ENCODE data around the gene IL26.
"Not testable (repeated sequence)": the region's sequence is repeated elsewhere in the genome, so short reads cannot be mapped to it uniquely, and the experiment has no call there.

IL26 gene

DNA sequence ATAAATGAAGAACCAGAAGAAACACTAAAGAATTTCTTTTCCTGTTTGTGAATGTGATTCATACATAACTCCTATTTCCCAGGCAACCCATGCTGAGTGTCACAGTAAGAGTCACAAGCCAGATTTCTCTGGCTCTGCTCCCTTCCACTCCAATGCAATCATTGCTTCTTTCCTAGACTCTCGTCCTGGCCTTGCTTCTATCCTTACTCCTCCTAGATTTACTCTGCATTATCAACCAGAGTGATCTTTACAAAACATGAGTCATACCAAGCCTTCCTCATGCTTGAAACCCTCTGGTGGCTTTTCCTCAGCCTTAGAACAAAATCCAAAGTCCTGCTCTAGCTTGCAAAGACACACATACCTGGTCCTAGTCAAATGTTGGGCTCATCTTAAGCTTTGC, 14.5 kb upstream of the IL26 start:
- no peak for DNase-seq (ENCODE audit: low read depth in 2 of 2)

DNA sequence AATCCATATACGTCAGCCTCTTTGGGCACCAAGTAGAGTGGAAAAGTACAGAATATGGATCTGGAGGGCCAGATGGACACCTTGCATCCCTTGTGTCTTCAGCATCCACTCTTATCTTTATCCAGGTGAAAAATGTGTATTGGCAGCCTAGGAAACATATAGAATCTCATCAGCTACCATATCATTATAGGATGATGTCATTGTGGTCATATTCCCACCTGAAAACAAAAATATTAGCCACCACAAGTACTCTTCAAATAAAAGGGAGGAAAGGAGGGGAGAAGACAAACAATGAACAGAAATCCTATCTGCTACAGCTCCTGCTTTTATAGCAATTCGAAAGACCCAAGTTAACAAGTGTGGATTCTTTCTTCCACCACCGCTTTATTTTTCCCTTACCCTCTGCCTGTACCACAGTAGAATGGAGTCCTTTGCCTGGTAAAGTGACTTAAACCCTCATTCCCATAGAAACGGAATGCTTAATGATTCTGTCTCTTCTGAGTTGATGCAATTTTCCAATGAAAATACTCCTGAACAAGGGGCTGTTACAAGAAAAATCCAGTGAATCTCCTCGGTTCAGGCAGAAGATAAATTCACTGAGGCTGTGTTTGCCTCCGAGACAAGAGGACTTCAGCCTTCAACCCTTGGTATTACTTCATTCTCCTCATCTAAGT, 13.8 kb upstream of the IL26 start:
- DNase-seq (ENCODE audit: low read depth in 2 of 2) = no peak

DNA sequence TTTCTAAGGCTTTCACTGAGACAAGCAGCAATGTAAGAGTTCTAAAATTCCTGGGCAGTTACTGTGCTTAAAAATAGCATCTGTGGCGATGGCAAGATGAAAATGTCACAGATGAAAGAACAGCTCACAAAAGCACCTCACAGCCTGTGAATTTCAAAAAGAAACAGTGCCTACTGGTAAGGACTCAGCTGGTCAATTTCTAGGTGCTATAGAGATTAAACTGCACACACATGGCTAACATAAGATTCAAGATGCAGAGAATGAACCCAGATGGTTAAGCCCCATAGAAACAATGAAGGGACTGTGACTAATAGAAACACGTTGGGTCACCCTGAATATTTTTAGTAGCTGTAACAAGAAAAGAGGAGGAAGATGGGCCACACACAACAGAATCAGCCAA, 12.0 kb upstream of the IL26 start:
- no peak for DNase-seq (ENCODE audit: low read depth in 2 of 2)

DNA sequence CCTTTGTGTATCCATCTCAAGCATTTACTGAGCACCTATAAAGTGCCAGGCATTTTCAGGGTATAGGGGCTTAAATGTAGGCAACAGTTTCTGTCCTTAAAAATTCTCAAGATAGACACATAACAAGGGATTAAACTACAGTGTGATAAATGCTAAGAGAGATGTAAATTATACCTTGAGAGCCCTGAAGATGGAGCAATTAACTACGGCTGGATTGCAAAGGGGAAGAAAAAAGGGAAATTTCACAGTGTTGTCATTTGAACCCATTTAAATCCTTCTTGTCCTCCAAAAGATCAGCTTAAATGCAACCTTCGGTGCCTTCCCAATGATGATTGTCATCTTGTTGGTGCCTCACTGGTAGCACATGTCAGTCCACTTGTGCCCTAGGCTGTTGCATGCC, 11.5 kb upstream of the IL26 start:
- no peak for DNase-seq (ENCODE audit: low read depth in 2 of 2)

DNA sequence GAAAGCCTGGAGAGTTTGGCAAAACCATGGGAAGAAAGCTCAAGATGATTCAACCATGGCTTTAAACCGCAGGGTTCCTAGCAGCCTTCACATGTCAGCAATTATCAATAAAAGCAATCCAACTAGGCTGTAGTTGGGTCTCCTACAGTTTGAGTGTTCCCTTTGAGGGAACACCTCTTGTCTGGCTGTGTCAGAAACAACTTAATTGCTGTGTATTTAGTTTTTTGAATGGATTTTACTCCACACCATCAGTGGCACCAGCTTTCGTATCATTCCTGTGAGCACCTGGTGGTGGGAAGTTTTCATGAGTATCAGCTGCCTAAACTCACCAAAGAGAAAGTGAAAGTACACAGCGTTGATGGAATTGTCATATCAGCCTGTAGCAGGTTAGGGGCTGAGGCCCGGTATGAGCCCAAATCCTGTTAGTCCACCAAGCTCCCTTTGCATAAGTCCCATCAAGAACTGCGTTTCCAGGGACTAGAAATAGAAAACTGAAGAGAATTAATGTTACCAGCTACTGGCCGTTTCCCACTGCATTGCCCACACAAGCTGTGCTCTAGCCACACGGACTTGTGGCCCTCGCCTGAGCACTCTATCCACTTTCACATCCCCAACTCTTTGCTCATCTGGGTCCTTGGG, 10.9 kb upstream of the IL26 start:
- peak in 1 of 2 donors; percentile 40 for DNase-seq (ENCODE audit: low read depth in 2 of 2)

DNA sequence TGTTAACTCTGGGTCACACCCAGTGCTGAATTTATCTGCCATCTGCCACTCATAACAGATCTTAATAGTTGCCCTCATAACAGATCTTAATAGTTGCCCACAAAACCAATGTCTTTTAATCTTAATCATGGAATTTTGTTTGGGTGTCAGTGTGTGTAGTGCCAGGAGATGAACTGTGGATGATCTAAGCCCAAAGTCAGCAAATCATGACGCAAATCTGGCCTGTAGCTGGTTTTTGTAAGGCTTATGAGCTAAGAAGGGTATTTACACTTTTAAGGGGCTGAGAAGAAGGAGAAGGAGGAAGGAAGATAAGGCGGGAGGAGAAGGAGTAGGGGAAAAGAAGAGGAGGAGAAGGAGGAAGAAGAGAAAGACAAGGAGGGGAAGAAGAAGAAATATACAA, 10.0 kb upstream of the IL26 start:
- DNase-seq (ENCODE audit: low read depth in 2 of 2) = no peak

DNA sequence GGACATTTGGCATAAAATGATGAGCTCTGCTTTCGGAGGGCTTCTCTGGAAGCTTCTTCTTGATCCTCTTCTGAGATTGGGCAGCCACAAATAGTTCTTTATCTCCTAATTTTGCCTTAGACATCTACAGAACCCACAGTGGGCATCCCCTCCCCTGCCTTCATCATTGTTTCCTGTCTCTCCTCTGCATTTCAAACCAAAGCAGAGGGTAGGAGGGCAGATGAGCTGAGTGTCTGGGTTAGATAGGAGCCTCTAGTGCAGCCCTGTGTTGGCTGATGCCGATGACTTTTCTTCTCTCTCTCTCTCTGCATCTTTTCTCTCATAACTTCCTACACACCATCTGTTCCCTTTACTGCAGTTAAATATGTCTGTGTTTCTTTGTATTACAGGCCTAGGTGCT, 8.5 kb upstream of the IL26 start:
- DNase-seq (ENCODE audit: low read depth in 2 of 2) = no peak

DNA sequence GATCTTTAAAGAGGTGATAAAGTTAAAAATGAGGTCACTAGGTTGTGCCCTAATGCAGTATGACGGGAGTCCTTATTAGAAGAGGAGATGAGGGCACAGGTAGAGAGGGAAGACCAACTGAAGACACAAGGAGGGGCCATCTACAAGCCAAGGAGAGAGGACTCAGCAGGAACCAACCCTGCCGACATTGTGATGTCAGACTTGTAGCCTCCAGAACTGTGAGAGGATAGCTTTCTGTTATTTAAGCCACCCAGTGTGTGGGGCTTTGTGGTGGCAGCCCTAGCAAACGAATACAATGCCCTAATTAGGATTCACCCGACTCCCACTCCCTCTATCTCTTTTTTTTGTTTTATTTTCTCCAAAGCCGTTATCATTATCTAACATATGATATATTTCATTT, 7.9 kb upstream of the IL26 start:
- no peak for DNase-seq (ENCODE audit: low read depth in 2 of 2)

DNA sequence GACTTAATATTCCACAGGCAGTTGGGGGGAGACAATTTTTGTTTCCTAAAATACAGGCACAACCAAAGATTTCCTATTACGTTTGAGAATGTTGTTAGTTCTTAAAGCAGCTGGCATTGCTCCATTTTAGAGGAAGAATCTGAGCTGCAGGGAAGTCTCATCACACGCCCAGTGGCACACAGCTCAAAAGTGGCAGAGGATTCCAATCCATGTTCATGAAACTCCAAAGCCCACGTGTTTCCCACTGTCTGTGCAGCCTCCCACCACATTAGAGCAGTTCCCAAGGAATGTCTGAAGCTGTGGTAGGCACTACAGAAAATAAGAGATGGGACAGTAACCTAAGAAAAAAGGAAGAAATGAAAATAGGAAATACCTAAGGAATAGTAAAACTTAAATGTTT, 6.1 kb upstream of the IL26 start:
- no peak for DNase-seq (ENCODE audit: low read depth in 2 of 2)

DNA sequence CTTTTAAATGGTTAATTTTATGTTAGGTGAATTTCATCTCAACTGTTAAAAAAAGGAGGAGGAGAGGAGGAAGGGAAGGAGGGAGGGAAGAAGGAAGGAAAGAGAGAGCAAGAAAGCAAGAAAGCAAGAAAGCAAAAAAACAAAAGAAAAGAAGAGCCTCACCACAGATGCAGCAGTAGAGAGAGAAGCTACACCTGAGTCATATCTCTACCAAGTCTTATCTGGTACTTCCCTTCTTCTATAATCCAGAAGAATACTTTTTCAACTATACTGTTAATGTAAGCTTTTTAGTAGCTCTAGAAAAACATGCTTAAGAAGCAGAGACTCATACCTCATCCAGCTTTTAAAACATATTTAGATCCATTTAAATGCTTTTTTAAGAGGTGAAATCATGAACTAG, 5.6 kb upstream of the IL26 start:
- no peak for DNase-seq (ENCODE audit: low read depth in 2 of 2)

DNA sequence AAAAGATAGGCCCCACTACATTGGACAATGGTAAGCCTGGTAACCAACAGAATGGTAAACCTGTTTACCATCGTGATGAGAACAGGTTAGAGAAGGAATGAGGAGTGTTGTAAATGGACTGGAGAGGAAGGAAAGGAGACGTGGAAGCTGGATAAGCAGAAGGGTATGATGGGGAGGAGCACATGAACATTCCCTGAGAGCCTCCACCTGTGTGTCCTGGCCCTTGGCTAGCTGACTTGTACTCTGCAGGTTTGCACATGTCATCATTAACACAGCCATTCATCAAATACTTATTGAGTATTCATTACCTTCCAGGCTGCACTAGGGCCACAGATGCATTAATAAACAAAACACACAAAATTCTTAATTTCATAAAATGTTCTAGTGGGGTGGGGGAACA, 4.3 kb upstream of the IL26 start:
- DNase-seq (ENCODE audit: low read depth in 2 of 2) = no peak

DNA sequence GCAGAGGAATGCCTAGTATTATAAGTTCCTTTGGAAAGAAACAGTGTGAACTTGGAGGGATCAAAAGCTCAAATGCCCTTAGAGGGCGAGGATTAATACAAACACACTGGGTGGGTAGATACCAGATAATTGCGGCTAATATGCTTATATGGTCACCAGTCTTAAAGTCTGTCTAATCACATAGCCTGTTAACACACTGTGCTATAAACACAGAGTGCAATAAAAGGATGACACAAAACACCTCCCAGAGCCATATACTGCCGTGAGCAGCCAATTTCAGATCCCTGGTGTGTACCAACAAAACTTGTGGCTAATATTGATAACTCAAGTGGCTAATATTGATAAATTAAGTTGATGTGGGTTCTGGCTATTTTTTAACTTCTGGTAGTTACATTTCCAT, 1.7 kb upstream of the IL26 start:
- DNase-seq (ENCODE audit: low read depth in 2 of 2) = no peak

DNA sequence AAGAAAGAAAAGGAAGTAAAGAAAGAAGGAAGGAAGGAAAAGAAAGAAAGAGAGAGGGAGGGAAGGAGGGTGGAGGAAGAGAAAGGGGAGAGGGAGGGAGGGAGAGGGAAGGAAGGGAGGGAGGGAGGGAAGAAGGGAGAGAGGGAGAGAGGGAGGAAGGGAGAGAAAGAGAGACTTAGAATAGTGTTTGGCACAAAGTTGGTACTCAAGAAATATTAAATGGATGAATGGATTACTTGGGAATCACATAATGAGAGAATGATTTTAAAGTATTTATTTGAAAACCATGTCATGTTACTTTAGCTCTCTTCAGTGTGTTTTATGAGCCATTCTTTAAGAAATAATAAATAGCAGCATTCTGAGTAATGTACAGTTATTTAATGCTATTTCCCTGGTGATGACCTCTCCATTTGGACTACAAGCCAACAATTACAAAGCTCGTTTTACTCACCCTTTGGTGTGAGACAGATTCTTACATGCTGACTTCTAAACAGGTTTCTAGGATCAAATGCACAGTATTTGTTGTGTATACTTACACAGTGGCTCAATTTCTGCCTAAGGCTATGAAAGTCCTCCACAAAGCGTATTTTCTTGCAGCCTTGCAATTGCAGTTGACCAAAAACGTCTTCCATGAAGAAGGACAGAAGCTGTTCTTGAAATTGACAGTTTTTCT, 861 bp downstream of the IL26 start:
- DNase-seq (ENCODE audit: low read depth in 2 of 2) = no peak

DNA sequence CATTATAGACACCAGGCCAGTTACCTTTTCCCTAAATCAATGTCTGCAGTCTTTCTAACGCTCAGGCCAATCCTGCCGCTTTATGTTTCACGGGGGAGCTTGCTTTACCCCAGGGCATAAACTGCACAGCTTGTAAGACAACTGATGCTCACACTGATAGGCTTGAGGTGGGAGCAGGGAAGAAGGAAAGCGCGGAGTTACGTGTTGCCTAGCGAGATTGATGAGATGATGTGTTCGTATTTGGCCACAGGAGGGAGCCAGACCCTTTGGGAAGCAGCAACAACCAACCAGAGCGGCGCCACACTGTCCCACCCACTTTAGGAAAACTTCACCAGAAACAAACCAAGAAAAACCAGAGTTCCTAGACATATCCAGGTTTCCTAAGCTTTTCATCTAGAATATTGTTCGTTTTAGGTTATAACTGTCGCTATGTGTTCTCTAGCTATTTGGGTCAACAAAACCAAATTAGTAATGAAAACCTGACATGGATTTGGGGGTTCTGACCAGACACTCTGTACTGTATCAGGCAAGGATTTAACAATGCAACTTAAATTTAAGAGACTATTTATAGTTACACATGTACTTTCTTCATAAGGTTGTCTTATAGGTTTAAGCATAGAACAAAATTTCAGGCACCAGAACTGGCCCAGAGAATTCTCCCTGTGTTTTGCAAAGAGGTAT, 2.4 kb downstream of the IL26 start:
- DNase-seq (ENCODE audit: low read depth in 2 of 2) = peak; percentile 42 to 65

DNA sequence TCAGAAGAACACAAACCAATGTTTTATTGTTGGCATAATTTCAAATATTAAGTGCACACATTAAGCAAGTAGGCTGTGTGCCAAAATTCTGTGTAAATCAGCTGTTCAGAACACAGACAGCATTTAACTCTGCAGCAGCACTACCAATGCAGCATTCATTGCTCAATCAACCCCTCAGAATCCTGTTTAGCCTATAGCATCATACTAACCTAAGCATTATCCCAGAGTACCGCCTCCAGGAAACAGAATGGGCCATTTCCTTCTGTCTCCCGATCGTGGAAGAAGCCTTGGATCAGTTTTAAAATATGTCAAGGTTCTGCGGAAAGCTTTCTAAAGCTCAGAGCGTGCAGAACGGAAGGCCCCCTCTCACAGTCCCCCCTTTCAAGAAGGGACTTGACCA, 3.3 kb downstream of the IL26 start:
- no peak for DNase-seq (ENCODE audit: low read depth in 2 of 2)

DNA sequence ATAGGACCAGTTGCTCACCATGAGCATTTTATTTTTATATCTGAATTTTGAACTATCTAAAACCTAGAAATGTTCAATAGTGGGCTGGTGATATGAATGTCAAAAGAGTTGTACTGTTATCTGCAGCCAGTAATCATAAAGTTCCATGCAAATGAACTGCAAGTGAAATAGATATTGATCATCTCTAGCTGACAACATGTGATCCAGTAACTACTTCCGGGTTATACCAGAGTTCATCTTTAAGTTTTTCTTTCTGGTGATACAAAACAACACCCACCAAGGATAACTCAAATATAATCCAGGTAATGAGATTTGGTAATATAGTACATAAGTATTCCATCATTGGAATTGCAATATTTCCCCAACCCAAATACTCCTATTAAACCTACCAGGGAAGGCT, 4.1 kb downstream of the IL26 start:
- DNase-seq (ENCODE audit: low read depth in 2 of 2) = no peak

DNA sequence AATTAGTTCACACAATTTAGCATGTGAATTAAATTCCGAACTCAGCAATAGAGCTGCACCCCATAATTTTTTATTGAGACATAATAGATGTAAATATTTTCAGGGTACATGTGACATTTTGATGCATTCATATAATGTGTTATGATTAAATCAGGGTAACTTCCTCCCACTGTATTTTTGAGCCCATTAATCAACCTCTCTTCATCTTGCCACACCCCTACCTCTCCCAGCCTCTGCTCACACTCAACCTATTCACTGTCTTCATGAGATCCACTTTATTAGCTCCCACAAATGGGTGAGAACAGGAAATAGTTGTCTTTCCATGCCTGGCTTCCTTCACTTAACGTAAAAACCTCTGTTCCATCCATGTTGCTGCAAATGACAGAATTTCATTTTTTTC, 14.7 kb downstream of the IL26 start:
- DNase-seq (ENCODE audit: low read depth in 2 of 2) = no peak

DNA sequence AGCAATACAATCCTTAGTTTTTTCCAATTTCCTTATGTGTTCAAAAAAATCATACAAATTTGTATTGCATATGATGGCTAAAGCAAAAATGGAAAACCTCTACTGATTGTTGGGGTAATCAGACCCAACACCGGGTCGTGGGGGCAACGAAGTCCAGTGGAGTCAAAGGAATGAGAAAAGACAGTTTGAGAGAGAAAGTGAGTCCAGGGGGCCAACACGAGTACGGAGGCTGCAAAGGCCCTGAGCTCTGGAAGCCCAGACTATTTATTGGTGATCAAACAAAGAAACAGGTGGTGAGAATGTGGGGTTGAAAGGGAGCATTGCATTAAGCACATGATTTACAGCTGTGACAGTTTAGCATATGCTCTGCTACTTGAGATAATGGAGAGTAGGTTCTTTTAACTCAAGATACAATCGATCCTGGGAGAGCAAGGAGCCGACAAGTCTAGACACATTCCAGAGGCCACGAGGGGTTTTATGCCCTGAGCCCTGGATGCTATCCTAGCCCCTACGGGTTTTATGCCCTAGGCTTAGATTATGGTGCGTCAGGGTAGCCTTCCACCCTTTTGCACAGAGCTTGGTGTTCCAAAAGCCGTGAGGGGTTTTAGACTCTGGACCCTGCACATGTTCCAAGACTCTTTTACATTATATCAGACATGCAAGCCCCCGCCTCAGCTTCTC, 16.4 kb downstream of the IL26 start:
- not testable (repeated sequence) for DNase-seq (ENCODE audit: low read depth in 2 of 2)

DNA sequence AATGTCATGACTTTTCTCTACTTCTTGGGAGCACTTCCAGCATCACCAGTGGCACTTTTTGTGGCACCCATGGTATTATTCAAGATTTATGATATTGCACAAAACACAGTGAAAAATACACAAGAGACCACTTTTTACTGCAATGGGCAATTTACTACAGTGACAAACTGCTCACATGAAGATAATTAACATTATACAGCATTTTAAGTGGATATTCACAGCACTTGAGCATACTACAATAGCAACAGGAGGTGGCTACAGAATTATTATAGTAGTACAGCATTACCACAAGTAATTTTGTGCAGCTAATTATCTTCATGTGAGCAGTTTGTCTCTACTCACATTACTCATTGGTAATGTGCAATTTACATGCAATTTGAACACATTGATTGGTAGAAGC, 18.3 kb downstream of the IL26 start:
- DNase-seq (ENCODE audit: low read depth in 2 of 2) = no peak

DNA sequence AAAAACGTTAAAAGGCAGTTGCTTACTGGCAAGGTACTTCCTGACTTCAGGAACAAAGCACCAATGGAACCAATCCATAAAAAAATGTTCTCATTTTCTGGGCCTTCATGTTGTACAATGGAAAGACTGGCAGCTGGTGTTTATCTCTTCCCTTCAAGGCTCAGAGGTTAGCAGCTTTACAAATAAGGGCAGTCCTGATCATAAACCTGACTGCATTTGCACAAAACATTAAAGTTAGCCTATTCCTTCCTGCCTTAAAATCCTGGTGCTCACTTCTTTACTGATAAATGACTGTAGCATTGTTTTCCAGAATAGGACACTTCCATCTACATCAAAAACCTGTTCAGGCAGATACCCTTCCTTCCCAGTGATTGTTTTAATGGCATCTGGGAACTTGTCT, 19.2 kb downstream of the IL26 start:
- DNase-seq (ENCODE audit: low read depth in 2 of 2) = no peak

DNA sequence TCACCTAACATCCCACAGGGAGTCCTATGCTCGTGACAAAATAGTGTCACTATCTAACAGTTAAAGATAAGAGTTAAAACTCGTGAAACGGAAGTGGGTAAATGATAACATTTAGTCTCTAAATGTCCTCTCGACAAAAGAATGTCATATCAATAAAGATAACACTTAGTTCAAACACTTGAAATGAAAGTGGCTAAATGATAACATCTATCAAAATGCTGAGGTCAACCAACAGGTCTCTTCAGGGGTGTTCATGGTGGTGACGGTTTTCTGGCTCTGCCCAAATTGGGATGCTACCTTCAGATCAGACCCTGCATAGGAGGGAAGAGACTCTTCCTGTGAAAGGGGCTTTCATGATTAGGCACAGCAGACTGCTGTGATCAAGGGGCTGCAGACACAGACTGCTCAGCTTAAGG, 22.1 kb downstream of the IL26 start:
- no peak for DNase-seq (ENCODE audit: low read depth in 2 of 2)

DNA sequence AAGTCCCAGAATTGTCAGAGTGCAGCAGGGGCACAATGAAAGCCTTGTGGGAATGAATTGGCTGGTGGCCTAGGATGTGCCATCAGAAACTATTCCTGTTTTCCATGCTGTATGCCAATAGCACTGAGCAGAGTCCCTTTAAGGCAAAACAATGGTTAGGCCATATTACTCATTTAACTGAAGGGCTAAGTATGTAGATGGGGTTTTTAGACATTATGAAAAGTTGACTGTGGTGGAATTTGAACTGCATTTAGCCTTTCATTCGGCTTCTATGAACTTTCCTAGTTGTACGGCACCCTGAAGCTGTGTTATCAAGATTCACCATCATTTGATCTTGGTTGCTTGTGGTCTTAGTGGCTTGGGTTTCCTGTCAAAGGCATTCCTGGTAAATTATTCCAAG, 24.8 kb downstream of the IL26 start:
- DNase-seq (ENCODE audit: low read depth in 2 of 2) = no peak

All from stimulated activated CD4-positive, alpha-beta T cell treated with anti-CD3 and anti-CD28 coated beads, Interleukin-1b, Interleukin-23, amount 100 ng/mL, for 4 hours (primary cell).